Measurements from ENCODE around the gene NUP98. TPM values are rescaled to one million over a fixed set of nuclear protein-coding genes. Genes with fewer than 3 reads are reported as not detected.

The NUP98 gene
- total RNA-seq (2022; extraction: Qiagen RNA extraction; ENCODE audit: low read depth): 60.5 to 65.7 TPM (median 63.0 TPM) in 5 replicates

DNA sequence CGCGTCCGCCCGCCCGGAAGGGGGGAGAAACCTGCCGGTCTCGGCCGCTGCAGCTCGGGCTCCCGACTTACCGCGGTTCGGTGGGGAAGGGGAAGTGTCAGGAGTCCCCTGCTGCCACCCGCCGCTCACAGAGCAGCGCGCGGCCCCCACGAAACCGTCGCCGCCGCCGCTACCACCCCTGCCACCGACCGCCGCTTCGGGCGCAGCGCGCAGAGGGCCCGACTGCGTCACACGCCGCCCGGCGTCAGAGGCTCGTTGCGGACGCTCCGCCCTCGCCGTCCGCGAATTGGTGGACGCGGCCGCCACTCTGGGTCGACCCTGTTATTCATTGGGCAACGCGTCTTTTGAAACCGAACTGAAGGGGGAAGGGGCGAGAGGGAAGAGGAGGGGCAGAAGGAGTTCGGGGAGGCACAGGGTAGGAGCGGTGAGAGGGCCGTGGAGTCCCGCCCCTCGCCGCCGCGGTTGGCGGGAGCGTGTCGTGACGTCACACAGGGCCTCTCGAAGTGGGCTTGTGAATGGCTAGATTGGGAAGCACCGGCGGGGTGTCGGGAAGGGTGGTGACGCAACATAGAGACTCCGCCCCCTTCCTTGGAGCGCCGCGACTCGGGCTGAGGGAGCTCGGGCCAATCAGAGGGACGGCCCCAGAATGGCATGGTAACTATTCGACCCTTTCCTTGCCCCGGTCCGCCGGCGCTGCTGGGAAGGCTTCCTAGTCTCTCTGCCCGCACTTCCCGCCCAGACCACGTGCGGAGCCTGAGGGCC is at the start of gene NUP98:
Gene NUP98, minus strand, starts transcription at position 226 of the 762 bp plus-strand sequence. CDS start 15,437 bp downstream, outside the sequence.

DNA sequence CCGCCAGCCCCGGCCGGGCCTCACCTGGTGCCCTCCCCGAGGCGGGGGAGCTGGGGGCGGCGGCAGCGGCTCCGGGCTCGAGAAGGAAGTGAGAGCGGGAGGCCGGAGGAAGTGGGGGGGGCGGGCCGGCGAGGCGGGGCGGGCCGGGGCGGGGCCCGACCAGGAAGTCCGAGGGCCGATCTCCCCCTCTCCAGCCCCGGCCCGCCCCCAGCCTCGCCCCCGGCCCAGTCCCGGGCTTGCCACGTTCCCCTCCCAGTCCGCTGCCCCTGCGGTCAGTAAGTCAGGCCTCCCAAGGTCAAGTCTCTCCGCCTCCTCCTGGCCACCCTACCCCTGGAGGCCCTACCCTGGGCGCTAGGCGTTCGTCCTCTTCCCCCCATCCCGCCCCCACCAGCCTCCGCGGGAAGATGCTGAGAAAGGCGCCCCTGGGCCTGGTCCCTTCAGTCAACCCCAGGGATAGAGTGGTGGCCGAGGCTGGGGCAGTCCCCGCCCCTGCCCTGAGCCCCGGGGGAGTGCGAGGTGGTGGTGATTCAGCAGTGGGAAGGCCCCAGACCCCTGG is 43.6 kb upstream of the NUP98 start, which contains the start of gene RHOG:
Gene RHOG, minus strand, starts transcription at position 90 of the 556 bp plus-strand sequence. CDS start 12,821 bp downstream, outside the sequence.

DNA sequence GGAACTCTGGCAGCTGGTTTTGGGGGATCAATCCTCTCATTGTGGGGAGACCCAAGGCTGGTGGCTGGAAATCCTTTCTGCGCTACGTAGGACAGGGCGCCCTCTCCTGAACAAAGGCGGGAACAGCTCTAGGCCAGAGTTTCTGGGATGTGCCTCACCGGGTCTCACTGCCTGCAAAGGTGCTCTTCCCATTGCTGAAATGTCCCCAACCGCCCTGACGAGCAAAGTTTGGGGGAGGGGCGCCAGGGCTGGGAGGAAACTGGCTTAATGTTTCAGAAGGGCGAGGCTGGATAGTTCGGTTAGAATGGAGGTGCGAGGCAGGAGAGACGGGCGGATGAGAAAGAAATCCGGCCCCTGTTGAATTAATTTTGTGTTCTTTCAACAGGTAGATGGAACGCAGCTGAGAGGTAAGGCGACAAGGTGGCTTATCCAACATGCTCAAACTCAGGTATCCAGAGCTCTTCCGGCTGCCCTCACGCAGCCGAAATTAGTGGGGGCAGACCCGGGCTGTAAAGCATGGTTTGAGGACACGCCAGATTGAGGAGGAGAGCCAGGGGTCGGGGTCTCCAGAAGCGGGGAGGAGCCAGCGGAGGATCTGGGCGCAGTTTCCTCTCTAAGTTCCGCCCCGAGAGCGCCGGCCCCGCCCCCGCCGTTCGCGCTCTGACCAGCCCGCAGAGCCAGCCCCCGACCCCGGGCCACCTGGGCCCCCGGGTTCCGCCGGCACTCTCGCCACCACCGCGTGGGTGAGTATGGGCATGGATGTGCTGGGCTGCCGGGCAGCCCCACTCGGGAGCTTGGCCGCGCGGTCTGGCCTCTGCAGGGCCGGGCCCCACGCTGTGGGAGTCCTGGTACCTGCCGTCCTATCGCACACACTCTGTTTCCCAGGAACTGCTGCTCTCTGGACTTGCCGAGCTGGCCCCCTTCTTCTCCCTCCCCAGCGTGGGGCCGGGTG is 10.8 kb upstream of the NUP98 start, which contains the start of gene PGAP2:
Gene PGAP2, plus strand, starts transcription at position 652 of the 952 bp plus-strand sequence. CDS start 2,700 bp downstream, outside the sequence.

DNA sequence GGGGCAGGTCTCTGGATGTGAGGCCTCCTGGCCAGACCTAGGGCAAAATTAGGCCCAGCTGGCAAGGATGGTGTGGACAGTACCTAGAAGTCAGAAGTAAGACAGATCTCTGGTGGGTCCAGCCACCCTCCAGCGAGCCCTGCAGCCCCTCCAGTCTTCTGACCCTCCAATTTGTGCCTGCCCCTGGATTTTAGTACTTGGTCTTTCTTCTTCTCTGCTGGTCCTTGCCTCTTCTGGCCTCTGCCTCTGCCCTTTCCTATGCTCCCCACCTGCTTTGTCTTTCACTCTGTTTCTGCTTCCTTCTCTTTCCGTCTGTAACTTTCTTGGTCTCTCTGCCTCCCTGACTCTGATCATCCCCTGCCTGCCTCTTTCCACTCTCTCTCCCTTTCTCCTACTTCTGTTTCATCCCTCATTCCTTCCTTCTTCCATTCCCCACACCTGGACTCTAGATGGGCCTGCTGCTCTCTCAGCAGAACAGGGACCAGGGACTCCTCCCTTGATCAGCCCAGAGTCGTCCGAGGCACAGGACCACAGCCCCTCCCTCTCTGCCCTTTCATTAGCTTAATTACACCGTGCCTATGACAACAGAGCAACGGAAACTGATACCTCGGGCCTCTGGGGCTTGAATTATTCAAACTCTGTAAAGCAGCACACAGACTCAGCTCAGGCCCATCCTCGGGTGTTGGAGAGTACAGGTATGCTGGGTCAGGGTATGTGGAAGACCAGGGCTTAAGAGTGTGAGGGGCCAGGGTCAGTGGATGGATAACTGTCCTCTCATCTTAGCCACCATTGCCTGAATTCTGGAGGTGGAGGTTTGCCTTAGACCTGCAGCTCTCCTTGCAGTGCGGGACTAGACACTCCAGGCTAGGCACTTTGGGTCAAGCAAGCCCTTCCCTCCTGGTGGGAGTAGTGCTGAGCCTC is 125.8 kb downstream of the NUP98 start, which contains the start of gene CHRNA10:
Gene CHRNA10, minus strand, starts transcription at position 51 of the 921 bp plus-strand sequence. CDS start 72 bp downstream, outside the sequence.

DNA sequence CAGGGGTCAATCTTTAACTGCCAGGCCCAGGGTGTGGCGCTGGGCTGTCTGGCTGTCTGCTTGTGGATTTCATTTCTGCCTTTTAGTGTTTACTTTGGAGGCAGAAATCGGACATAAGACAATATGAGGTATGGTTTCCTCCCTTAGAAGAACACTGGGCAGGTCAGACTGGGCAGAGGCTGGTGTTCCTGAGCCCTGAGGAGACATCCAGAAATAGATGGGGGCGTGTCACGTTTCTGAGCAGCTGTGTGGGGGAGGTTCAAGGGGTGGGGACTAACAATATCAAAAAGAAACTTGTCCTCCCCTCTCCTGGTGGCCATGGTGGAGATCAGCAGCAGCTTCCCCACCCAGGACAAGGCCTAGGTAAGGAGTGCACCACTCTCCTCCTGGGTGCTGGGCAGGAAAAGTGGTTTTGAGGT is 152.5 kb downstream of the NUP98 start, which contains the start of gene ART1:
Gene ART1, plus strand, starts transcription at position 312 of the 419 bp plus-strand sequence. CDS start 14,086 bp downstream, outside the sequence.

DNA sequence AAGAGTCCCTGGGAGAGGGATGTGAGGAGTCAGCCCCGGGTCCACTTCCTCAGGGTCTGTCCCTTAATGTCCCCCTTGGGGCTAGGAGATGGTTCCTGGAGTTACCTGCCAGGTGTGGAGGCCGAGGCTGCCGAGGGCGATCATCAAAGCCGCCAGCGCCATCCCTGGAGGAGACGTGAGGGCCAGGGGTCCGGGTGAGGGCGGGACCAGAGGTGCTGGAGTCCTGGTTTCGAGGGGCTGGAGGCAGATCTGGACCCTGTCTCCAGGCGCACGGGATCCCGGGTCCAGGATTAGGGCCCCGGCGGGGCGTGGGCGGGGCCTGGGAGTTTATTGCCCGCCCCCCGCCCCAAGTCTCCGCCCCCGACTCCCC is 155.7 kb downstream of the NUP98 start, which contains the start of gene ART5:
Gene ART5, minus strand, starts transcription at position 292 of the 370 bp plus-strand sequence. Its CDS starts 130 bp downstream, at position 162.

Other genes starting within 250 kb of the NUP98 start
- gene ART5, start 155.6 kb downstream of the NUP98 start, total RNA-seq (2022; extraction: Qiagen RNA extraction; ENCODE audit: low read depth): 0.17 to 0.32 TPM (median 0.29 TPM) in 5 replicates
- not detected in 5 replicates for gene ART1, start 152.4 kb downstream of the NUP98 start, total RNA-seq (2022; extraction: Qiagen RNA extraction; ENCODE audit: low read depth)
- gene CHRNA10, start 126.2 kb downstream of the NUP98 start, total RNA-seq (2022; extraction: Qiagen RNA extraction; ENCODE audit: low read depth): 0.78 to 1.8 TPM (median 1.1 TPM) in 5 replicates
- gene PGAP2, start 11.0 kb upstream of the NUP98 start, total RNA-seq (2022; extraction: Qiagen RNA extraction; ENCODE audit: low read depth): 17.8 to 25.0 TPM (median 23.2 TPM) in 5 replicates
- 85.4 to 112 TPM (median 111 TPM) in 5 replicates for gene RHOG, start 43.4 kb upstream of the NUP98 start, total RNA-seq (2022; extraction: Qiagen RNA extraction; ENCODE audit: low read depth)
- 23.2 to 27.3 TPM (median 24.9 TPM) in 5 replicates for gene STIM1, start 58.1 kb upstream of the NUP98 start, total RNA-seq (2022; extraction: Qiagen RNA extraction; ENCODE audit: low read depth)

Measured in A549 treated with RU486 at 1 μM for 4 hours (cell line).